HTR-8/SVneo (cell line): ENCODE data around the gene OSTM1.

ENCODE experiments used
- DNase-seq: peaks from one replicate; pipeline ENCODE4 v3.0.0; 2011; ENCODE audit warnings: low spot score, mixed read lengths; ENCODE audit not compliant: insufficient read length
- FAIRE-seq: peaks from 2 replicates; lab custom pipeline; 2011; peaks lifted over from hg19 to GRCh38; lab: Jason Lieb, UNC

The OSTM1 gene

GRCh38 chr6:108105571-108105970 is 31.0 kb upstream of the OSTM1 start:
- DNase-seq = no peak
- no peak for FAIRE-seq

DNA sequence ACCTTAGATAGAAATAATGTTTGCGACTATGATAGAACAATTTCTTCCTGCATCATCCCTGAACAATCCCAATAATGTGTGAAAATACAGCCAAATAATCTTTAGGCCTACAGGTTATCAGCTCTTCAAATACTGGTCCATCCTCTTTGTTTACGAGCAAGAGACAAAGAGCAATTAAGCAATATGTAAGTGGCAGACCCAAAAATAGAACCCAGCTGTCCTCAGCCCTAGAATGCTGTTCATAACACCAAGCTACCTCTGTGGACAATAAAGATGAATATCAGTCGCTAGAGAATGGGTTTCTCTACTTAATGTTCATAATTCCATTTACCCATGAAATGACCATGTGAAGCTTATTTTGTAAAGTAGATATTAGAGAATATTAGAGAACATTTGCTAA is 28.4 kb upstream of the OSTM1 start:
- DNase-seq (no peak), FAIRE-seq (no peak)

- no peak for DNase-seq
- FAIRE-seq = no peak
Measured at GRCh38 chr6:108100003-108100402, 25.5 kb upstream of the OSTM1 start.

DNA sequence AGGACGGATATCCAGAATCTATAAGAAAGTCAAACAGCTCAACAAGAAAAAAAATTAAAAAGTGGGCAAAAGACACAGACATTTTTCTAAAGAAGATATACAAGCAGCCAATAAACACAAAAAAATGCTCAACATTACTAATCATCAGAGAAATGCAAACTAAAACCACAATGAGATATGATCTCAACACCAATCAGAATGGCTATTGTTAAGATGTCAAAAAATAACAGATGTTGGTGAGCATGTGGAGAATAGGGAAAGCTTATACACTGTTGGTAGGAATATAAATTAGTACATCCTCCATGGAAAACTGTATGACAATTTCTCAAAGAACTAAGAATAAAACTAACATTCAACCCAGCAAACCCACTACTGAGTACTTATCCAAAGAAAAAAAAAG is 23.3 kb upstream of the OSTM1 start:
- FAIRE-seq = no peak
- no peak for DNase-seq

DNA sequence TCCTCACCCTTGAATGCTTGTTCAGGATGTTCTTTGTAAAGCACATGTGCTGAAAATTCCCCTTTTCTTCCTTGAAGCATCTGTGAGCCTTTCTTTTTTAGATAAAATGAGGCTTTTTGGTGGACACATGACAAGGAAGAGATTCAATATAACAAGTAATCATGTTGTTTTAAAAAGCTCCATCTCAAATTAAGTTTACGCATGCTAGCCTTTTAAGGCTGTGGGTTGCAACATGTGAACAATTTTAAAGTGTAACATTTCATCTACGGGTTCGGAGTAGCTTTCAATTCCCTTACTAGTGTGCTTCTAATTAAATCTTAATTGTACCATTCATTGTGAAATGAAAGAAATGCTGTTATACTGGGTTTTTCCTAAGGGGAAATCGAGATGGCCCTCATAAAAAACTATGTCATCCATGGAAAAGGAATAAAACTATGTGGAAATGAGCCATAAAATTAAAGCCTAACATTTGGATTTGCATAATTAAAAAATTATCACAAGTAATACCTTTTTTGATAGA is 19.3 kb upstream of the OSTM1 start:
- no peak for DNase-seq
- FAIRE-seq = no peak

GRCh38 chr6:108091288-108091687 is 16.7 kb upstream of the OSTM1 start:
- DNase-seq (no peak), FAIRE-seq (no peak)

- FAIRE-seq = no peak
- no peak for DNase-seq
Measured at GRCh38 chr6:108083349-108083748, 8.8 kb upstream of the OSTM1 start.

- FAIRE-seq (no peak), DNase-seq (no peak)
Measured at GRCh38 chr6:108082539-108082938, 8.0 kb upstream of the OSTM1 start.

GRCh38 chr6:108080010-108080780 is 5.7 kb upstream of the OSTM1 start:
- DNase-seq = peak; percentile 29
- no peak for FAIRE-seq

- DNase-seq (no peak), FAIRE-seq (no peak)
Measured at GRCh38 chr6:108078191-108078590, 3.6 kb upstream of the OSTM1 start.

- no peak for DNase-seq
- no peak for FAIRE-seq
Measured at GRCh38 chr6:108074057-108074358, 533 bp downstream of the OSTM1 start.

GRCh38 chr6:108071736-108072276 is 2.7 kb downstream of the OSTM1 start:
- no peak for FAIRE-seq
- DNase-seq = no peak

- no peak for DNase-seq
- no peak for FAIRE-seq
Measured at GRCh38 chr6:108068618-108069017, 5.9 kb downstream of the OSTM1 start.

DNA sequence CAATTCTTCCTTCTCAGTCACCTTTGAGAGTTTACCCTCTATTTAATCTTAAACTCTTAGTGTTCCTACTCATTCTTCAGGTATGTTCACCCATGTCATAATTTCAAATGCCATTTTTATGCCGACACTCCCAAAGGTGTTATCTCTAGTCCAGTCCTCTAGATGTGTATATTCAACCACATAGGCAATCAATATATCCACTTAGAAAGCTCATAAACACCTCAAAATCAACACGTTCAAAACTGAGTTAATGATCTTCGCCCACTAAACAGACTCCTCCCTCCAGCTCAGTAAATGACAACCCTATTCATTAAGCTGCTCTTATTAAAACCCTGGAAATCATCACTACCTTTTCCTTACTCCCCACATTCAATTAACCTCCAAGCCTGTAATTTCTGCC is 6.4 kb downstream of the OSTM1 start:
- DNase-seq = no peak
- FAIRE-seq = no peak

GRCh38 chr6:108052706-108053105 is 21.8 kb downstream of the OSTM1 start:
- DNase-seq = no peak
- FAIRE-seq = no peak

DNA sequence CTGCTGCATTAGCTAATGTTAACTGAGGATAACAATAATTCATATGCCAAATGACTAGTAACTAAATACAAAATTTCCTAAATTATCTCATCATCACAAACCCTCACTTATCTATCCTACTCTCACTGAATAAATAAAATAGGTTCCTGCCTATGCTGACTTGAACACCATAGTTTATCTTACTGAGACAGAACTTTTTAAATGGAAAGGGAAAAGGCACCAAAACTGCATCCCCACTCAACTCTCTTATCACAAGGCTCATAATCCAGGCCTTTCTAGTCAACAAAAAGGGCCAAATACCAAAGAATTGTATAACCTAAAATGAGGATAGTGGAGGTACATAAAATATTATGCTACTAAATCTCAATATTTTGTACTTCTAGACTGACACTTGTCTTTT is 23.1 kb downstream of the OSTM1 start:
- DNase-seq = no peak
- FAIRE-seq = no peak

GRCh38 chr6:108039681-108040080 is 34.9 kb downstream of the OSTM1 start:
- DNase-seq (no peak), FAIRE-seq (no peak)

DNA sequence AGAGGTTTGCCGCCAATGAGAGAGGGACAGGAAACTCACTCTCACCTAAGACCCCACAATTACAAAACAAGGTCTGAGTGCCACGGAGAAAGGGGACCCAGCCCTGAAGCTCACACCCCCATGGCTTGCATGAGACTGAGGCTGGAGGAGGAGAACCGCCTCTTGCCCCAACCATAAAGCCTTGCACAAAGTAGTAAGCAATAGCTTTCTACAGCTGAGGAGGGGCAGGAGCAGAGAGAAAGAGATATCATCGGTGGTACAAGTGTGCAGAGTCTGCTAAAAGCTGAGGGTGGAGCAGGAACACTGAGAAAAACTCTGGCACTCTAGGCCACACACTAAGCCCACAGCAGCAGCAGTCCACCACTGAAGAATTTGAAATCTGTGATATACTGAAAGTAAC is 37.7 kb downstream of the OSTM1 start:
- DNase-seq (no peak), FAIRE-seq (no peak)

DNA sequence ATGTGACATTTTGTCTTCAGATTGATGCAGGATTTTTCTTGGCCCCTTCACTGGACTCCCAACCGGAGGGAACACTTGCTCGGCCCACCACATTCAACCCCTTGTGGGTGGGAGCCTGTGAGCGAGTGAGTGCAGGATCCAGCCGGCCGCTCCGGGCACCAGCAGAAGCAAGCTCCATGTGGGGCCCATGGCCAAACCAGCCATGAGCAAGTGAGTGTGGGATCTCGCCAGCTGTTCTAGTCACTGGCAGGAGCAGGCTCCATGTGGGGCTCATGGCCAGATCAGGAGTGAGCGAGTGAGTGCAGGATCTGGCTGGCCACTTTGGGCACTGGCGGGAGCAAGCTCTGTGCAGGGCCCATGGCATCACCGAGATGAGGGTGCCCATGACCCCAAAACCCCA is 42.6 kb downstream of the OSTM1 start:
- no peak for FAIRE-seq
- no peak for DNase-seq

- FAIRE-seq (no peak), DNase-seq (no peak)
Measured at GRCh38 chr6:108030211-108030610, 44.3 kb downstream of the OSTM1 start.

- DNase-seq = no peak
- FAIRE-seq = no peak
Measured at GRCh38 chr6:108029226-108029921, 45.2 kb downstream of the OSTM1 start.

DNA sequence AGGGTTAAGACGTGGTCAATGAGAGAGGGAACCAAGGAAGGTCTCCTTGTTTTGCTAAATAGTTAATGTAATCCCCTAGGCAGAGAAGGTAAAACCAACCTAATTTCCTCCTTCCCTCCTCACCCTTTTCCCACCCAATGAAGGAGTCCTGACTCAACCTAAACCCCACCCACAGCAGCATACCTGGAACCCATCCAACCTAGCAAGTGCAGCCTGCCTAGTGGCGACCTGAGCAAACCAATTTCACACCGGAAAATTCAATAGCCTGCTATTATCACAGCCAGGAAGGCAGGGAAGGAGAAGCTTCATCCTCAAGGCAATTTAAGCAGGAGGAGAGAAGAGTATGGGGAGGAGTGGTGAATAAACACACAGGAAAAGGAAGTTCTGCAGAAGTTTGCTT is 46.9 kb downstream of the OSTM1 start:
- DNase-seq (no peak), FAIRE-seq (no peak)
